ENCODE results near the gene COL28A1. TPM values are rescaled to one million over a fixed set of nuclear protein-coding genes. Genes with fewer than 3 reads are reported as not detected.

The COL28A1 gene
- total RNA-seq, 4 donors from 2014 or later: 0.25 to 3.0 (median 0.65) TPM

DNA sequence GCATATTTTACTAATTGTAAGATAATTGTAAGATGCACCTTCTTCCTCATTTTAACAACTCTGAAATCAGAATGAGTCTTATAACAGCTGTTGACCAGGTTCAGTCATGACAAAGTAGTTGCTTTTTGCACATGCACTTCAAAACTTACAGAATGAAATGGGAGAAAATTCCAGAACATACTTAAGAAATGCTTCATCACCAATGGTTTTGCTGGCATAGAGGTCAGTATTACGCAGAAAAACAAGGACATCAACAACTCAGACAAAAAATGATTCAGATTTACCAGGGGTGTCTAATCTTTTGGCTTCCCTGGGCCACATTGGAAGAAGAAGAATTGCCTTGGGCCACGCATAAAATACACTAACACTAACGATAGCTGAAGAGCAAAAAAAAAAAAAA is 13.3 kb downstream of the COL28A1 start:
- TF ChIP-seq, protein P1, sequence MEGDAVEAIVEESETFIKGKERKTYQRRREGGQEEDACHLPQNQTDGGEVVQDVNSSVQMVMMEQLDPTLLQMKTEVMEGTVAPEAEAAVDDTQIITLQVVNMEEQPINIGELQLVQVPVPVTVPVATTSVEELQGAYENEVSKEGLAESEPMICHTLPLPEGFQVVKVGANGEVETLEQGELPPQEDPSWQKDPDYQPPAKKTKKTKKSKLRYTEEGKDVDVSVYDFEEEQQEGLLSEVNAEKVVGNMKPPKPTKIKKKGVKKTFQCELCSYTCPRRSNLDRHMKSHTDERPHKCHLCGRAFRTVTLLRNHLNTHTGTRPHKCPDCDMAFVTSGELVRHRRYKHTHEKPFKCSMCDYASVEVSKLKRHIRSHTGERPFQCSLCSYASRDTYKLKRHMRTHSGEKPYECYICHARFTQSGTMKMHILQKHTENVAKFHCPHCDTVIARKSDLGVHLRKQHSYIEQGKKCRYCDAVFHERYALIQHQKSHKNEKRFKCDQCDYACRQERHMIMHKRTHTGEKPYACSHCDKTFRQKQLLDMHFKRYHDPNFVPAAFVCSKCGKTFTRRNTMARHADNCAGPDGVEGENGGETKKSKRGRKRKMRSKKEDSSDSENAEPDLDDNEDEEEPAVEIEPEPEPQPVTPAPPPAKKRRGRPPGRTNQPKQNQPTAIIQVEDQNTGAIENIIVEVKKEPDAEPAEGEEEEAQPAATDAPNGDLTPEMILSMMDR (IDR thresholded peaks at IDR 0.05): no peak
- no peak for DNase-seq (ENCODE audit: low spot score)
- no peak for ATAC-seq (ENCODE audit: low FRiP score)

DNA sequence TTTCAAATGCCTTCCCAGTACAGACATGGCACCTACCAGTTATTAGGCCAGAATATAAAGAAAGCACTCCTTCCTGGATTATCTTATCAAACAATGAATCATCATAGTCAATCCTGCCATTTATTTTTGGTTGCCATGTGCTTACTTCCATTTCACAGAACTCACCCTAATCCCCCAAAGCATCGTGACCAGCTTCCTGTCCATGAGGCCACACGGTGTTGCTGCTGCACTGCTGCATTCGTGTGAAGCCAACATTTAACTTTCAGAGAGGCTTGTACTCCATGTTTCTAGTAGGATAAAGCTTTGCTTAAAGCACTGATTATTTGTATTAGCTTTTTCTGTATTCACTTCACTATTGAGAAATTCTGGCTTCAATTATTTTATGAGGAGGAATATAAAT is 14.4 kb downstream of the COL28A1 start:
- ATAC-seq (ENCODE audit: low FRiP score) (no peak), DNase-seq (ENCODE audit: low spot score) (no peak)
- TF ChIP-seq, protein P1 (IDR thresholded peaks at IDR 0.05): no peak

DNA sequence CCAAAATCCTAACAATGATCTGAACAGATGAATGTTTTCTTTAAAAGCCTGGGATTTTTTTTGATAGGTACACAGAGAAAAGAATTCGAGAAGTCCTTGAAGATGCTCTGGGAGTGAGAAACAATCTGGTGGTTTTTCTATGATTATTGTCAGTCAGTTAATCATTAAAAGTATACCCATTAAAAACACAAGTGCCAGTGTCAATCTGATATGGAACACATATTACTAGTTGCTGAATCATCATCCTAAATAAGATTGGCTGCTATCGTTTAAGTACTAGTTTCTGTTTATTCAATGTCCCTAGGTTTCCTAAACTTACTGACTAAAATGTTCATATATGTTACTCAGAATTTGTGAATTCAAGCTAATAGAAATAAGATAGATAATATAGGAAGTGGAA is 16.1 kb downstream of the COL28A1 start:
- no peak for DNase-seq (ENCODE audit: low spot score)
- ATAC-seq (ENCODE audit: low FRiP score): no peak
- TF ChIP-seq, protein P1 (IDR thresholded peaks at IDR 0.05): no peak

DNA sequence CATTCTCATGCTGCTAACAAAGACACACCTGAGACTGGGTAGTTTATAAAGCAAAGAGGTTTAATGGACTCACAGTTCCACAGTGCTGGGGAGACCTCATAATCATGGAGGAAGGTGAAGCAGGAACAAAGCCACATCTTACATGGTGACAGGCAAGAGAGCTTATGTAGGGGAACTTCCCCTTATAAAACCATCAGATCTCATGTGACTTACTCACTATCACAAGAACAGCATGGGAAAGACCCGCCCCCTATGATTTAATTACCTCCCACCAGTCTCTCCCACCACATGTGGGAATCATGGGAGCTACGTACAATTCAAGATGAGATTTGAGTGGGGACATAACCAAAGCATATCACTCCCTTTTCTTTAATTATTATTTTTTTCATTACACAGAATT is 16.6 kb downstream of the COL28A1 start:
- DNase-seq (ENCODE audit: low spot score): no peak
- TF ChIP-seq, protein P1 (IDR thresholded peaks at IDR 0.05): no peak

DNA sequence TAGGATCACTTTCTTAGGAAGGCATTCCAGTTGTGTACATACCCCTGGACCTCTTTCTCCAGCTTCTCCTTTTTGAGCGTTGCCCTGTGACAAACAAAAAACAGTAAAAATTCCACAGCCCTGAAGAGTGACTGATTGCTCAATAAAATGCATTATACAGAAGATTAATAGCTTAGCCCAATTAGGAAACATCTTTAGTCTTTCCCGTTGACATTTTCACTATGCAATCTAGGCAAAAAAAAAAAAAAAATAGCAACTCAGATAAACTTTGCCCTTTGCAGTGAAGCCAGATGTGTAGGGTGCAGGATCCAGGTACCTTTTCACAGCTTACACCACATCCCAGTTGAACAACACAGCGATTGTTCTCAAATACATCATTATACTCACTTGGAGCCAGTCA is 17.9 kb downstream of the COL28A1 start:
- ATAC-seq (ENCODE audit: low FRiP score) (no peak), DNase-seq (ENCODE audit: low spot score) (no peak)
- TF ChIP-seq, protein P1 (IDR thresholded peaks at IDR 0.05): no peak

More for the DNA sequence above, 16.6 kb downstream of the COL28A1 start:
- ATAC-seq (ENCODE audit: low FRiP score): no peak

DNA sequence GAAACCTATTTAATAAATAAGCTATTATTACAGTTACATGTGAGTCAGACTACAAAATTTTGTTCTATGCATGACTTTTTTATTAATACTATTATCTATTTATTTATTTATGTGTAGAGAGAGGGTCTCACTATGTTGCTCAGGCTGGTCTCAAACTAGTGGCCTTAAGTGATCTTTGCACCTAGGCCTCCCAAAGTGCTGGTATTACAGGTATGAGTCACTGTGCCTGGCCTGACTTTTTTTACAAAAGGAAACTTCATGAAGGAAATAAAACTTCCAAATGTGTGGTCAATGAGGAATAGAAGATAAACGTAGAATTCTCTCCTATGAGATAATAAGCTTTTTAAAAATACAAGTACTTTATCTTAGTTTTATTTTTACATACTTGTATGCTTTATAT is 19.0 kb downstream of the COL28A1 start:
- TF ChIP-seq, protein P1 (IDR thresholded peaks at IDR 0.05): no peak
- DNase-seq (ENCODE audit: low spot score) (no peak), ATAC-seq (ENCODE audit: low FRiP score) (no peak)

DNA sequence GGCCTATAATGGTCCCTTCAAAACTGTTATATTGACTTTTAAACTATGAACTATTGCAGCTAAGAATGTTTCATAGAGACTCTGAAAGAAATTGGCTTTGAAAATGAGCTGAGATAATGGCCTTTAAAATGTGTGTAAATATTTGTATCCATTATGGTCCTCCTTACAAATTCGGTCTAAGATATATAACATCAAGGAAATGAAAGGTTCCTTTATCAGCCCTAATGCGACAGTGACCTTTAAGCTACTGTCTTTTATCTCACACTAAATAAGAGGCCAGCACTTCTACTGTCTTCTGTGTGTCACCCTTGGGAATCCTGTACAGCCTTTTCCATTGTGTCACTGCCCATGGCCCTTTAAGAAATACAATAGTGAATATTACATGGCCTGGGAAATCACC is 19.5 kb downstream of the COL28A1 start:
- ATAC-seq (ENCODE audit: low FRiP score): no peak
- TF ChIP-seq, protein P1 (IDR thresholded peaks at IDR 0.05): no peak

More for the DNA sequence above, 19.5 kb downstream of the COL28A1 start:
- DNase-seq (ENCODE audit: low spot score): no peak

All from omental fat pad (tissue), 4 donors.